ENCODE measurements around the gene DEPP1.

DEPP1 gene

GRCh38 chr10:44978213-44978569 is 418 bp downstream of the DEPP1 start:
- FAIRE-seq = no peak

- no peak for FAIRE-seq
Measured at GRCh38 chr10:44977287-44978212, 1.1 kb downstream of the DEPP1 start.

GRCh38 chr10:44976352-44977198 is 2.0 kb downstream of the DEPP1 start:
- no peak for FAIRE-seq

GRCh38 chr10:44975431-44976331 is 2.9 kb downstream of the DEPP1 start:
- no peak for FAIRE-seq

- no peak for FAIRE-seq
Measured at GRCh38 chr10:44974628-44975430, 3.8 kb downstream of the DEPP1 start.

- FAIRE-seq = no peak
Measured at GRCh38 chr10:44974082-44974627, 4.5 kb downstream of the DEPP1 start.

GRCh38 chr10:44973323-44974081 is 5.1 kb downstream of the DEPP1 start:
- FAIRE-seq = no peak

GRCh38 chr10:44972874-44973306 is 5.7 kb downstream of the DEPP1 start:
- no peak for FAIRE-seq

GRCh38 chr10:44971935-44972757 is 6.5 kb downstream of the DEPP1 start:
- no peak for FAIRE-seq

GRCh38 chr10:44971434-44971833 is 7.2 kb downstream of the DEPP1 start:
- FAIRE-seq = no peak

- no peak for FAIRE-seq
Measured at GRCh38 chr10:44970812-44971395, 7.7 kb downstream of the DEPP1 start.

GRCh38 chr10:44969854-44970253 is 8.8 kb downstream of the DEPP1 start:
- FAIRE-seq = no peak

GRCh38 chr10:44968500-44969400 is 9.9 kb downstream of the DEPP1 start:
- FAIRE-seq = no peak

GRCh38 chr10:44968091-44968490 is 10.5 kb downstream of the DEPP1 start:
- FAIRE-seq = no peak

- FAIRE-seq = no peak
Measured at GRCh38 chr10:44967616-44968015, 11.0 kb downstream of the DEPP1 start.

- no peak for FAIRE-seq
Measured at GRCh38 chr10:44966816-44967509, 11.6 kb downstream of the DEPP1 start.

GRCh38 chr10:44966129-44966815 is 12.3 kb downstream of the DEPP1 start:
- FAIRE-seq = no peak

Measured in colon (tissue), 2 donors.